HG02678 (cell line): ENCODE data around the gene ZNF382.
"Not testable (repeated sequence)": the region's sequence is repeated elsewhere in the genome, so short reads cannot be mapped to it uniquely, and the experiment has no call there.

ENCODE experiments used
- ATAC-seq: cut with Tn5 transposase; IDR thresholded peaks from one replicate; pipeline ENCODE4 v1.9.1; 2021; ENCODE audit warnings: mild to moderate bottlenecking, moderate library complexity; ENCODE audit not compliant: unreplicated experiment

The ZNF382 gene

GRCh38 chr19:36605101-36605876 is at the start of gene ZNF382:
ZNF382 (plus strand) TSS chr19:36605313; CDS start chr19:36609915, 4,602 bp downstream.
- ATAC-seq = peak; percentile 76

GRCh38 chr19:36564391-36564790 is 40.7 kb upstream of the ZNF382 start:
- ATAC-seq = no peak

- no peak for ATAC-seq
Measured at GRCh38 chr19:36572593-36573019, 32.5 kb upstream of the ZNF382 start.

- ATAC-seq = peak; percentile 90
Measured at GRCh38 chr19:36573020-36573894, 31.9 kb upstream of the ZNF382 start, which contains the start of gene ZNF529. ZNF529 (minus strand) TSS chr19:36573292; CDS start chr19:36572346, 946 bp downstream.

GRCh38 chr19:36573895-36574720 is 31.0 kb upstream of the ZNF382 start:
- no peak for ATAC-seq

- ATAC-seq = no peak
Measured at GRCh38 chr19:36574741-36575140, 30.4 kb upstream of the ZNF382 start.

GRCh38 chr19:36577271-36577996 is 27.7 kb upstream of the ZNF382 start:
- ATAC-seq = no peak

GRCh38 chr19:36579255-36579654 is 25.9 kb upstream of the ZNF382 start:
- ATAC-seq = no peak

GRCh38 chr19:36602681-36603080 is 2.4 kb upstream of the ZNF382 start:
- ATAC-seq = not testable (repeated sequence)

GRCh38 chr19:36604656-36605100 is 435 bp upstream of the ZNF382 start:
- ATAC-seq = peak; percentile 79

GRCh38 chr19:36605877-36606478 is 865 bp downstream of the ZNF382 start:
- peak; percentile 6 for ATAC-seq

- ATAC-seq = no peak
Measured at GRCh38 chr19:36627057-36627456, 21.9 kb downstream of the ZNF382 start.

GRCh38 chr19:36635342-36635741 is 30.2 kb downstream of the ZNF382 start:
- ATAC-seq = no peak

- no peak for ATAC-seq
Measured at GRCh38 chr19:36638862-36639510, 33.9 kb downstream of the ZNF382 start.

GRCh38 chr19:36646746-36647145 is 41.6 kb downstream of the ZNF382 start:
- ATAC-seq = no peak

GRCh38 chr19:36652958-36653357 is 47.8 kb downstream of the ZNF382 start:
- no peak for ATAC-seq

GRCh38 chr19:36665832-36666231 is 60.7 kb downstream of the ZNF382 start:
- no peak for ATAC-seq

- no peak for ATAC-seq
Measured at GRCh38 chr19:36668646-36669045, 63.5 kb downstream of the ZNF382 start.

GRCh38 chr19:36672368-36672767 is 67.3 kb downstream of the ZNF382 start:
- ATAC-seq = no peak
